ENCODE results near the gene PPP2R3B.
"Not testable (repeated sequence)": the region's sequence is repeated elsewhere in the genome, so short reads cannot be mapped to it uniquely, and the experiment has no call there.

The PPP2R3B gene

GRCh38 chrX:351736-352135 is 35.0 kb downstream of the PPP2R3B start:
- no peak for DNase-seq

GRCh38 chrX:351324-351641 is 35.4 kb downstream of the PPP2R3B start:
- DNase-seq: not testable (repeated sequence)

- no peak for DNase-seq
Measured at GRCh38 chrX:350534-351323, 36.0 kb downstream of the PPP2R3B start.

GRCh38 chrX:350148-350533 is 36.6 kb downstream of the PPP2R3B start:
- DNase-seq: no peak

- no peak for DNase-seq
Measured at GRCh38 chrX:349702-350101, 37.0 kb downstream of the PPP2R3B start.

- no peak for DNase-seq
Measured at GRCh38 chrX:349196-349595, 37.5 kb downstream of the PPP2R3B start.

- no peak for DNase-seq
Measured at GRCh38 chrX:348461-349117, 38.1 kb downstream of the PPP2R3B start.

- no peak for DNase-seq
Measured at GRCh38 chrX:347351-348117, 39.2 kb downstream of the PPP2R3B start.

- DNase-seq: no peak
Measured at GRCh38 chrX:346034-346813, 40.5 kb downstream of the PPP2R3B start.

GRCh38 chrX:345020-345925 is 41.4 kb downstream of the PPP2R3B start:
- no peak for DNase-seq

- no peak for DNase-seq
Measured at GRCh38 chrX:344371-344901, 42.3 kb downstream of the PPP2R3B start.

GRCh38 chrX:341541-342101 is 45.1 kb downstream of the PPP2R3B start:
- no peak for DNase-seq

- DNase-seq: no peak
Measured at GRCh38 chrX:340641-341423, 45.9 kb downstream of the PPP2R3B start.

- DNase-seq: no peak
Measured at GRCh38 chrX:340121-340520, 46.6 kb downstream of the PPP2R3B start.

- no peak for DNase-seq
Measured at GRCh38 chrX:338836-339400, 47.8 kb downstream of the PPP2R3B start.

GRCh38 chrX:338281-338835 is 48.3 kb downstream of the PPP2R3B start:
- DNase-seq: no peak

GRCh38 chrX:337331-337831 is 49.3 kb downstream of the PPP2R3B start:
- no peak for DNase-seq

- DNase-seq: no peak
Measured at GRCh38 chrX:336227-336626, 50.5 kb downstream of the PPP2R3B start.

- DNase-seq: no peak
Measured at GRCh38 chrX:335758-336155, 51.0 kb downstream of the PPP2R3B start.

Measured in activated effector memory CD4-positive, alpha-beta T cell treated with anti-CD3 and anti-CD28 coated beads, Interleukin-2, amount 50 U/mL, for 16 hours (primary cell).